WERI-Rb-1 (cell line): ENCODE results near the gene TLR5.

ENCODE experiments used
- DNase-seq: peaks from one replicate; pipeline ENCODE4 v3.0.0-alpha.2; 2020
- H3K27ac ChIP-seq: fragments of 250-450 bp; sonication (Bioruptor Pico); 2 replicates; pipeline ENCODE4 v1.5.1; 2020; ENCODE audit warnings: mild to moderate bottlenecking, moderate library complexity
- H3K27me3 ChIP-seq: fragments of 250-450 bp; sonication (Bioruptor Pico); 2 replicates; pipeline ENCODE4 v1.5.1; 2021; ENCODE audit warnings: mild to moderate bottlenecking, low read depth, moderate library complexity; ENCODE audit not compliant: insufficient read depth, severe bottlenecking
- H3K36me3 ChIP-seq: fragments of 250-450 bp; sonication (Bioruptor Pico); 2 replicates; pipeline ENCODE4 v1.5.1; 2020; ENCODE audit warnings: mild to moderate bottlenecking, moderate library complexity
- H3K4me3 ChIP-seq: 2 replicates; pipeline ENCODE4 v1.5.1; 2011; ENCODE audit warnings: low read depth, mild to moderate bottlenecking, control low read depth, low read length
- H3K9me3 ChIP-seq: fragments of 250-450 bp; sonication (Bioruptor Pico); 2 replicates; pipeline ENCODE4 v1.5.1; 2021; ENCODE audit warnings: mild to moderate bottlenecking, moderate library complexity; ENCODE audit not compliant: severe bottlenecking
- CTCF ChIP-seq: IDR thresholded peaks from 2 replicates; pipeline ENCODE4 v1.5.1; 2011; ENCODE audit warnings: low read depth, mild to moderate bottlenecking, control low read depth, inconsistent platforms, low read length

TLR5 gene

GRCh38 chr1:223081181-223081994 lies 61.7 kb downstream of the TLR5 start:
- peak; percentile 74 for TF ChIP-seq CTCF
- Histone ChIP-seq H3K36me3 (no peaks in the 10 kb centered on the region), H3K4me3 (peak overlapping the region; percentile 28), H3K27me3 (no peaks in the 10 kb centered on the region), H3K27ac (no peak overlapping the region), H3K9me3 (no peaks in the 10 kb centered on the region)
- DNase-seq, result peak; percentile 84

GRCh38 chr1:223079498-223079897 lies 63.5 kb downstream of the TLR5 start:
- Histone ChIP-seq H3K36me3 (no peaks in the 10 kb centered on the region), H3K9me3 (no peaks in the 10 kb centered on the region), H3K4me3 (no peak overlapping the region), H3K27me3 (no peaks in the 10 kb centered on the region), H3K27ac (no peak overlapping the region)
- no peak for DNase-seq
- TF ChIP-seq CTCF, result no peak

GRCh38 chr1:223077247-223077833 lies 65.7 kb downstream of the TLR5 start:
- H3K9me3 ChIP-seq, result no peaks in the 10 kb centered on the region
- DNase-seq, result no peak
- TF ChIP-seq CTCF, result no peak
- H3K4me3 ChIP-seq, result no peak overlapping the region
- no peaks in the 10 kb centered on the region for H3K36me3 ChIP-seq
- no peak overlapping the region for H3K27ac ChIP-seq
- no peaks in the 10 kb centered on the region for H3K27me3 ChIP-seq

GRCh38 chr1:223076362-223076761 lies 66.7 kb downstream of the TLR5 start:
- no peaks in the 10 kb centered on the region for H3K36me3 ChIP-seq
- TF ChIP-seq CTCF, result no peak
- H3K27ac ChIP-seq, result no peak overlapping the region
- no peaks in the 10 kb centered on the region for H3K27me3 ChIP-seq
- no peak overlapping the region for H3K4me3 ChIP-seq
- DNase-seq, result no peak
- no peaks in the 10 kb centered on the region for H3K9me3 ChIP-seq

- no peak for DNase-seq
- H3K9me3 ChIP-seq, result no peaks in the 10 kb centered on the region
- no peaks in the 10 kb centered on the region for H3K27me3 ChIP-seq
- no peak for TF ChIP-seq CTCF
- H3K4me3 ChIP-seq, result no peak overlapping the region
- no peak overlapping the region for H3K27ac ChIP-seq
- H3K36me3 ChIP-seq, result no peaks in the 10 kb centered on the region
These were observed 67.2 kb downstream of the TLR5 start for GRCh38 chr1:223075834-223076233.
